Superior temporal gyrus (tissue), 1 donor: ENCODE results near the gene ARHGAP42.

Experiments used
- DNase-seq: peaks from one replicate; pipeline ENCODE4 v3.0.0-alpha.2; 2016; ENCODE audit errors: extremely low spot score

Gene ARHGAP42

DNA sequence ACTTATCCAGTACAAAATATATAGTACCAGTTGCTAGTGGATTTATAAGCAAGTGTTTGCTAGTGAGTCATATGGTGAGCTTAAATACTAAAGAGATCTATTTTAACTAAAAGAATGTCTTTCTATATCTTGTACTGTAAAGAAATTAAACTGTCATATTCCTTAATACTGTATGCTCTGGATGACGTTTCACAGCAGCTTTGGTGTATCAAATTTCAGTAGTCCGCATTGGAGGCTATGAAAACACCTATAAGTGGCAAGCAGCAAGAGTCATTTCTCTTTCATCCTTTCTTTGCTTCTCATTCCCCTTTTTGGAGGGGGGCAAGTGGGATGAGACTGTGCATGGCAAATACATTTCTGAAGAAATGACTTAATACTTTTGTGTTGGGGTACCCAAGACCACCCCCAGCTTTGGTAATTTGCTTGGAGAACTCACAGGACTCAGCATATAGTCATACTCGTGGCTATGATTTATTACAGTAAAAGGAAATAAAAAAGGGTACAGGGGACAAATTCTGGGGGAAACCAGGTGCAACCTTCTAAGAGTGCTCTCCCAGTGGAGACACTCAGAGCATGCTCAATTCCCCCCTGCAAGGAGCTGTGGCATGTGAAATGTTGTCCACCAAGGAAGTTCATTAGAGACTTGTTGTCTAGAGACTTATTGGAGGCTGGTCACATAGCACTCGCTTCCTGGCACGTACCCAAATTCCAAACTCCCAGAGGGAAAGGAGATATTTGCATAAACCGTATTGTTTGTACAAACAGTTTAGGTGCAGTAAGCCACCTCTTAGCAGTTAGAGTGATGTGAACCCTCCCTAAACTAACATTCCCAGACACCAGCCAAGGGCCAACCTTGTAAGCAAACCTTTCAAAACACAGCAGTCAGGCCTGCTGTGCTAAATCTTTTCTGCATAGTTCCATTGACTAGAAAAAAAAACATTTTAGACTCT, 231.7 kb downstream of the ARHGAP42 start:
- no peak for DNase-seq

GRCh38 chr11:100920593-100920992, 233.5 kb downstream of the ARHGAP42 start:
- no peak for DNase-seq

DNA sequence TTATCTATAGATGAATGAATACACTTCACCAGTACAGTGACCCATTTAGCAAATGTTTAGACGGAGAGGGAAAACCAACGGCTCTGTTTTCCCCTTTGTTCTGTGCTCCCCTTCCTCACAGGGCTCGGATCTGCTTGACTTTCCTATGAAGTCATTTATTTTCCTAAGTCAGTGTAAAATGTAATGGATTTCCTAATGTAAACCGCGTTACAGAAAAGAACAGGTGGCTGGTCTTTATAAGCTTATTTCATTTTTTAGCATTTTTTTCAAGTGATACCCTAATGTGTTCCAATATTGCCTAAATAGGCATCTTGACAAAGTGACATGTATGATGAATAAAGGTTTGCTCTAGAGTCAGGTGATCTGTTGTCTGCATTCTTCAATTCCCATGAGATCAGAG, 235.0 kb downstream of the ARHGAP42 start:
- no peak for DNase-seq

GRCh38 chr11:100923555-100923954, 236.5 kb downstream of the ARHGAP42 start:
- DNase-seq: no peak

GRCh38 chr11:100925935-100926334, 238.8 kb downstream of the ARHGAP42 start:
- no peak for DNase-seq

DNA sequence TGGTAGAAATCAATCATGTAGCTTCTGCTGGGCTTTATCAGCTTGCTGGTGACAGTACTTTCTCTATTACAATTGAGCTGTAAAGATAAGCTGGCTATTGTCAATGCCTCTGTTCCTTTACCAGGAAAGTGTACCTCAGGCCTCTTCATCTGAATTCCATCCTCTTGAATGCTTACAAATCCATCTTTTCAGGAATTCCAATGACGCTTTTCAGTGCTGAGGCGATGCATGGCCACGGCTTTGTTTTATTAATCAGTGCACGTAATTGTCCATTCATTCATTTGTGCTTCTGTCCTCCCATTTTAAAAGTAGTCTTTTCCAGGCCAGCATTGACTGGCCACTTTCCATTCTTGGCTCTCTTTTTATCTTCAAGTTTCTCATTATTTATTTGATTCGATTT, 240.5 kb downstream of the ARHGAP42 start:
- no peak for DNase-seq

- DNase-seq: no peak
Observed at GRCh38 chr11:100928426-100928825, 241.3 kb downstream of the ARHGAP42 start.

- DNase-seq: no peak
Observed at GRCh38 chr11:100929377-100929776, 242.3 kb downstream of the ARHGAP42 start.

DNA sequence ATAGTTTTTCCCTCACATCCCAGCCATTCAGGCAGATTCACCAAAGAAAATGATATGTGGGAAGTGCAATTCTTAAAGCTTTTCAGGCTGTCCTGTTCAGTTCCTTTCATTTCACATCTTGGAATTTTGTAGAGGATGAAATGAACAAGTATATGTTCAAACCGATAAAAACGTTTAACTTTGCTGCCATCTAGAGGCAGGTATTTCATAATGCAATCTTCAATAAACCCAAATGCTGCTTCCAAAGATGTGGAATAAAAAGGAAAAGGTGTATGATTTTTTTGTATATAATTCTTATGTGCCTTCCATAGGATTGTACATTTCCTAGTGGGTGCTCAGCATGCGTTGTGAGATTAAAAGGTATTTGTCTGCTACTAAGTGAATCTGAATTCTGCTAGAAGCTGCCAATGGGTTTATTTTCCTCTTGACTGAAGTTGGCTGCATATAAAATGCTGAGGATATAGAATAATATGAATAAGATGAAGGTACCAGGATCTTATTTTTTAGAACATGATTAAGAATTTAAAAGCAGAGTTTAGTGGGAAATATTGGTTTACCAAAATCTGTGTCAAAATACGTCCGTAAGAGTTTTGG, 243.2 kb downstream of the ARHGAP42 start:
- peak; percentile 92 for DNase-seq

- peak; percentile 75 for DNase-seq
Observed at GRCh38 chr11:100932474-100933100, 245.5 kb downstream of the ARHGAP42 start.

DNA sequence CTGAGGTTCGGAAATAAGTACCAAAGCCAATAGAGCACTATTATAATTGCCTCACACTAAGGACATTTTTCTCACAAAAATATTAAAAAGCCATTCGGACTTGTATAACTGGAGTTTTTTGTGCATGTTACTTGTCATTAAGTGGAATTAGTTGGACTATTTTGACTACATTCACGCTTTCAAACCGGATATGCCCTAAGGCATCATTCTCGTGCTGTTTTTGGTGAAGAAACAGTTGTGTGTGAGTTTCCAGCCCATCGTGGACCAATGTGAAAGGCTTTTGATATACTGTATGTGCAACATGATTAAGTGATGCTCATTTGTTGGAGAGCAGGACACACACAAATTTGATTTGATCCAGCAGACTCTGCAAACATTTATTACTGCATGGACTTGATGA, 249.7 kb downstream of the ARHGAP42 start:
- DNase-seq: no peak

DNA sequence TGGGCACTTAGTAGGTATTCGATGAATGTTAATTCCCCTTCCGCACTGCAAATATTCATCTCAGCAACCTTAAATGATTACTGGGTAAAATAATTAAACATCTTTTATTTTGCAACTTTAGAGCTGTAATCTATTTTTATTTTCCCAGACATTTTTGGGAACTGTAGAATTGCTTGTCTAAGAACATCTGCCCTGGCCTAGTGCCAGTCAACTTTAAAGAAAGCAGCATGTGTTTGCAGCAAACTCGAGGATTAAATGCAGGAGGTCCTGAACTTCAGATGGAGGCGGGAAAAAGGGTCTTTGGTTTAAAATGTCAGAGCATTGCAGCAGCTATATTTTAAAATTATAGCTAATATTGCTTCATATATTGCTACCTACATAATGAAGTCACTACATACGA, 252.5 kb downstream of the ARHGAP42 start:
- DNase-seq: no peak

DNA sequence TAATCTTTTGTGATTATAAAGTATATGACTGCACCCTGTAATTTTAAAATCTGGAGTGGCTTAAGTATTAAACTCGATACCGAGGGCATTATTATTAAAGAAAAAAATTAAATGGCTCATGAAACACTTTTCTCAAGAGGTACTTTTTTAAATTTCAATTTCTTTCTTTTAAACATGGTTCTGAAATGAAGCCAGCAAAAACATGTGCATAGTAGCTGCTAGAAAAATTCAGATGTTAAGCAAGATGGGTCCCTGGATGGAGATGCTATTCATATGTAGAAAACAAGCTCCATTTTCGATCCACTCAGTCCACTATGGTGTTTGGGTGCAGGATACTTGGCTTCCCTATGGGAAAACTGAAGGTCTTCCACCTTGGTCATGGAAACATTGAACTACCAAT, 253.0 kb downstream of the ARHGAP42 start:
- no peak for DNase-seq

- no peak for DNase-seq
Observed at GRCh38 chr11:100941033-100941432, 253.9 kb downstream of the ARHGAP42 start.

DNA sequence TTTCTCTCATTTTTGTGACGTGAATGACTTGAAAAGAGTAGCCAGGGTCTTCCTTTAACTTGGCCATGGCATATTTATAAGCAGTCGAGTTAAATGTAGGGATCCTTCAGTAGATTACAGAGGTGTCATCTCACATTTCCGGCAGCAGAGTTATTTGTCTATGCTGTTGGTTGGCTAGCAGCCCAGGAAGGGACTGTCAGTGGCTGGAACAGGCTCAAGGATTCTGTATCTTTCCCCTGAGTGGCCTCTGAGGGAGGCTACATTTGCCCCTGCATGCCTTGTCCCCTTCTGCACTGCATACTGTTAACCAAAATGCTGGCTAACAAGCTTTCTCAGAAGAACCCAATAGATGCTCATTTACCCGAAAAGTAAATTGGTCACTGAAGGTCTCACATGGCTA, 254.9 kb downstream of the ARHGAP42 start:
- DNase-seq: no peak

- no peak for DNase-seq
Observed at GRCh38 chr11:100948936-100949335, 261.8 kb downstream of the ARHGAP42 start.

DNA sequence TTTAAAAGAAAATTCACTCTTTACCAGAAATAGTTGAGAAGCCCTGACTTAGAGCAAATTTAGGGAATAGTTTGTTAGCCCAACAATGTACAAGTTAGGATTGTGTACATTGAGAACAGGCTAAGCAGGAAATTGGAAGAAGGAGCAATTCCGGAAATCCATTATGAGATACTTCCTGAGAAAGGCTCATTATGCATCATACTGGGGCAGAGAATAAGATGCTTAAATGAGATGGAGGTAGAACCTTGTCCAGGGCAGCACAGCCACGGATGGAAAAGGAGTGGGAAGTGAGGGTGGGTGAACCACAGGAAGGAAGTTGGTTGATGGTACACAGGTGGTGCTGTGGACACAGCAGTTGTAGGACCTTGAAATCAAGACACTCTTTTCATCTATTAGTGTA, 262.4 kb downstream of the ARHGAP42 start:
- no peak for DNase-seq

DNA sequence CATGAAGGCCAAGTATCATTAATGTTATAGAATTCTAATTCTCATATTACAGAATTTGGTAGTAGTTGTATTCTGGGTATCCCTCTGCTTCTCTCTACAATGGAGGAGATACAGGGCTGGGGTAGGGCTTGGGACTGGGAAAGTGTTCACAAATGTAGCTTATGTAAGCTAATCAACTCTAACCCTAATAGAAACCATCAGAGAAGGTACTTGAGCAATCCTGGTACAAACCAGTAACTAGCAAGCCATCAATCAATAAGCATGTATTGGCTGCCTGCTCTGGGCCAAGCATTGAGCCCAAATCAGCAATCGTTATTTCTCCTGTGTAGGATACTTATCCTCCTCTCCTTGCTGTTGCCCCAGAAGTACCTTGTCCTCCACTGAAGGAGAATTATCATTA, 268.2 kb downstream of the ARHGAP42 start:
- no peak for DNase-seq

DNA sequence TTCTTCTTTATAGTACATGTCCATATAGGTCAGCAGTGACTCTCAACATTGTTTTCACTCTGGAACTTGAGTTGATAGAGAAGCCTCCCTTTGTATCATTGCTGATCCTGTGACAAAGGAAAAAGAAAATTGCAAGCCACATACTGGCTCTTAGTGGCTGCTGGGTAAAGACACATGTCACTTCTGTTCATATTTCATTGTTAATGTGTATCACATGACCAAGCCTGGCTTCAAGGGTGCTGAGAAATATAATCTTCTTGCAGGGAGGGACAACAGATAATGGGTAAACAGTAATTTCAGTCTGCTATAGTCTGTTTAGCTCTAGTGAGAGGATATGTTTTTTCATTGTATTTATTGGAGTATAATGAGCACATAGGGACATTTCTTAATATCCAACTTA, 269.3 kb downstream of the ARHGAP42 start:
- DNase-seq: no peak

- no peak for DNase-seq
Observed at GRCh38 chr11:100957499-100957898, 270.4 kb downstream of the ARHGAP42 start.

- no peak for DNase-seq
Observed at GRCh38 chr11:100961633-100962032, 274.5 kb downstream of the ARHGAP42 start.

GRCh38 chr11:100963375-100963774, 276.3 kb downstream of the ARHGAP42 start:
- no peak for DNase-seq

DNA sequence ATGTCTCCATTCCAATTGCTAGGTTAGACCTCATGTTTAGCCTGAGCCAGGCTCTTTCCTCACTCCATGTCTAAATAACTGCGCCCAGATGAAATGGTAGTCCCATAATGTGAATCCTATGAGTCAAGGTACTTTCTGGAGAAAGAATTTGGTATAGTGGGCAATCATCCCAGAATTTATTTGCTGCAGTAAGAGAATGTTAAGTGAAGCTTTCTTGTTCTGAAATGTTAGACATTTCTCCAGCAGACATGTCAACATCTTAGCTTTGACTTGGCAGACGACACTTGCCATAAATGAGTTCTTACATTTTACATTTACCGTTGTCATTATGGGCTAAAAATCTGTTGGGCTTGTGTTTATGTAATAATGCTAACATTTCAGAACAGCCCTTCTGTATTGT, 277.3 kb downstream of the ARHGAP42 start:
- no peak for DNase-seq
